GM12874 (cell line): ENCODE results near the gene TBC1D1.

Experiments
- CTCF ChIP-seq: IDR thresholded peaks from 2 replicates; pipeline ENCODE4 v1.5.1; 2011; ENCODE audit warnings: low read depth, mild to moderate bottlenecking, control low read depth, low read length, moderate library complexity; ENCODE audit not compliant: insufficient read depth

Gene TBC1D1

DNA sequence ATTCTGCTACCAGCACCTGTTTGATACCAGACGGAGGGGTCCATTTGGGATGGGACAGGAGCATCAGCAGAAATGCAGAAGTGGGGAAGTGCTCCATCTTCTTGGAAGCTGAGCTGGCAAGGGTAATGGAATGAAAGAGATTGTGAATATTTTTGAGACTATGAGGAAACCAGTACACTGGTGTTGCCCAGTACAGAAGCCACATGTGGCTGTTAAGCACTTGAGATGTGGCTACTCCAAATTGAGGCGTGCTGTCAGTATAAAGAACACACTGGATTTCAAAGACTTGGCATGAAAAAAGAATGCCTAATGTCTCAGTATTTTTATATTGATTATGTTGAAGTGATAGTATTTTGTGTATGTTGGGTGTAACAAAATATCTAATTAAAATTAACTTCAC is 222.7 kb downstream of the TBC1D1 start:
- TF ChIP-seq CTCF, result no peak

- no peak for TF ChIP-seq CTCF
Measured at GRCh38 chr4:38114386-38115150, 223.7 kb downstream of the TBC1D1 start.

GRCh38 chr4:38115601-38116000 is 224.7 kb downstream of the TBC1D1 start:
- no peak for TF ChIP-seq CTCF

- TF ChIP-seq CTCF, result no peak
Measured at GRCh38 chr4:38117591-38117990, 226.7 kb downstream of the TBC1D1 start.

DNA sequence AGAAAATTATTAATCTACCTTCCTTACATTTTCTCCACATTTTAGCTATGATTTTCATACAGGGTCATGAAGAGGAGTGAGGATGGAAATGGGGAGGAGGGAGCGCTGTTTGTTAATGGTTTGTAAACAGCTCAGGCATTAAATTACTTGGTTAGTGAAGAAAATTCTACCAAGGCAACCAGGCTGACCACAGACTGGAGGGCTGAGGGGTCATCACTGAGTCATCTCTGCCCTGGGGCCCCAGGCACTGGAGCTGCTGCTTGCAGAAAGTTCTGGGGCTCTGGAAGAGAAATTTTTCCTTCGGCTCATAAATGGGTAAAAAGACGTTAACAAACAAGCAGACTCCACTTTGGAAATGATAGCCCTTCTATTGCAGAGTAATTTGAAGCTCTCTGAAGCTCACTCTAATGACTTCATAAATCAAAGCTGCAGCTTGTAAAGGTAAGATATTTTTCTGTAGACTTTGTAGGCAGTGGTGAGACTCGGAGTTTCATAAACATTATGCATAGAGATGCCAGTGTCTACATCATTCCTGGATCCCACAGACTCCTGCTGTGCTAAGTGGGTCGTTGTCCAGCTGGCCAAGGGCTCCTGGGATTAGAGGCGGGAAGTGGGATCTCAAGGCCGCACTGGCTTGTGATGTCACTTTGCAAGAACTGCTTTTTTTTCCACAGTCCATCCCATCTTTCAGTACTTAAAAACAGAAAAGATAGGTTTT is 228.9 kb downstream of the TBC1D1 start:
- no peak for TF ChIP-seq CTCF

DNA sequence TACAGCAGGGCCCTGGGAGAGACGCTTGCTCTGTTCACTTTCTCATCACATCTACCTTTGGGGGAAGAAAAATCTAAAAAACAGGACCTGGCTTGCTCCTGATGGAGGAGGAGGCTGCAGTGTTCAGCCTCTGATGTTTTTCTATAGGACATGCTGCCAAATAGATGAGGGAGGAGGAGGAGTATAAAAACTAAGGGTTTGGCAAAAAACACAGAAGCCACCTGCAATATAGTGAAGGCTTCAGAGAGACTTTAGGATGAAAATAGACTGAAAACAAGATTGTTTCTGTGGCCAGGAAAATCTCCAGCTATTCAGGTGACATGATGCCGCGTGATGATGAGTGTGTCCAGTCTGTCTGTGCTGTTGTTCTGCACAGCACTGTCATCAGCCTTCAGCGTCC is 229.9 kb downstream of the TBC1D1 start:
- no peak for TF ChIP-seq CTCF

DNA sequence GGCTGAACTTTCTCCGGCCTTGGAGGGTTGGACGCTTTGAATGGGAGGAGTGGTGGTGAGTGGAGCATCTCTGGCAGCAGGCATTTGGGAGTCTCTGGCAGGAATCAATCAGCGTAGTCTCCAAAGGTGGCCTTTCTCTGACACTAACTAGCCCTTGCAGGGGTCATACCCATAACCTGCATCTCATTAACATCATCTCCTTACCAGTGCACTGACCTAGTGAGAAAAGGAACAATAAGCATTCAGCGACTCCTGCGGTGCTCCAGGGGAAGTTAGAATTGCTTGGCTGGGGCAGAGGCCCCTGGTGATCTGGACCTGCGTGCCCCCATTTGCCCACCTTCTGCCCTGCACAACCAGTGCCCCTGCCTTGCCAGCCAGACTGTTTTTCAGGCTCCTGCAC is 231.2 kb downstream of the TBC1D1 start:
- TF ChIP-seq CTCF, result no peak
